GM12878 (cell line): ENCODE results near the gene GASK1B. TPM values are rescaled to one million over a fixed set of nuclear protein-coding genes. Genes with fewer than 3 reads are reported as not detected.

ENCODE experiments used
- ATAC-seq: fragments of 200-7000 bp; cut with Tn5 transposase; 3 replicates; pipeline ENCODE4 v1.9.1; 2020; ENCODE audit warnings: mild to moderate bottlenecking, moderate library complexity
- BruUV-seq: library from RNA; stranded (reverse); fragments of 400-500 nt; replicated peaks from 2 replicates; lab custom pipeline; 2021; lab: Mats Ljungman, UMichigan
- CTCF ChIA-PET: fragments of 300-600 bp; sonication (Branson Sonifier 250); formaldehyde crosslinking; extraction: SDS; loops from one replicate; lab custom pipeline; 2021; ENCODE audit warnings: inconsistent platforms; lab: Yijun Ruan, JAX
- POLR2A ChIA-PET: fragments of 350-600 bp; formaldehyde crosslinking; extraction: SDS; loops from one replicate; lab custom pipeline; 2021; ENCODE audit warnings: inconsistent platforms; lab: Charles Lee
- RAD21 ChIA-PET: fragments of 300-600 bp; sonication (Branson Sonifier 250); formaldehyde crosslinking; loops from one replicate; lab custom pipeline; 2023; ENCODE audit warnings: antibody characterized with exemption; ENCODE audit not compliant: unreplicated experiment; lab: Charles Lee
- SMC1A ChIA-PET: fragments of 300-600 bp; sonication (Branson Sonifier 250); formaldehyde crosslinking; loops from one replicate; lab custom pipeline; 2023; ENCODE audit not compliant: unreplicated experiment, uncharacterized antibody; lab: Charles Lee
- DNase-seq: peaks from one replicate; pipeline ENCODE4 v3.0.0-alpha.2; 2011; ENCODE audit warnings: low read depth, low spot score
- FAIRE-seq: peaks from 3 replicates; lab custom pipeline; 2011; peaks lifted over from hg19 to GRCh38; lab: Jason Lieb, UNC
- H2AFZ ChIP-seq: 2 replicates; pipeline ENCODE4 v1.6.0; 2011; ENCODE audit warnings: low read depth, low read length, control low read depth; ENCODE audit not compliant: control insufficient read depth
- H3K27ac ChIP-seq: 2 replicates; pipeline ENCODE4 v1.5.1; 2011; ENCODE audit warnings: control low read depth; ENCODE audit not compliant: control insufficient read depth, insufficient read depth
- H3K27me3 ChIP-seq, 2 experiments: replicated peaks in 1 of 2; 2 replicates each; pipeline versions ENCODE4 v1.6.0 to v1.6.1; 2011; ENCODE audit warnings: low read length in 1 of 2; ENCODE audit not compliant: control insufficient read depth in 2 of 2, insufficient read depth in 2 of 2
- H3K36me3 ChIP-seq, 2 experiments: 2 replicates each; pipeline ENCODE4 v1.5.1; 2011; ENCODE audit warnings: low read length in 1 of 2; ENCODE audit not compliant: control insufficient read depth in 2 of 2, insufficient read depth in 2 of 2
- H3K4me1 ChIP-seq: 2 replicates; pipeline ENCODE4 v1.6.1; 2011; ENCODE audit warnings: mild to moderate bottlenecking, low read length, moderate library complexity, mixed read lengths; ENCODE audit not compliant: control insufficient read depth, insufficient read depth
- H3K4me2 ChIP-seq: 2 replicates; pipeline ENCODE4 v1.6.0; 2011; ENCODE audit warnings: control low read depth; ENCODE audit not compliant: control insufficient read depth, insufficient read depth
- H3K4me3 ChIP-seq: fragments of 200-600 bp; sonication (generic); 2 replicates; pipeline ENCODE4 v1.5.1; 2016
- H3K79me2 ChIP-seq: 2 replicates; pipeline ENCODE4 v1.6.0; 2011; ENCODE audit warnings: low read length; ENCODE audit not compliant: control insufficient read depth, insufficient read depth
- H3K9ac ChIP-seq: 2 replicates; pipeline ENCODE4 v1.8.0; 2011; ENCODE audit warnings: low read length, control low read depth, mixed read lengths; ENCODE audit not compliant: control insufficient read depth, insufficient read depth
- H3K9me3 ChIP-seq: replicated peaks from 3 replicates; pipeline ENCODE4 v1.5.1; 2011; ENCODE audit warnings: mild to moderate bottlenecking, low read length; ENCODE audit not compliant: control insufficient read depth, insufficient read depth
- H4K20me1 ChIP-seq: 2 replicates; pipeline ENCODE4 v1.6.0; 2011; ENCODE audit not compliant: control insufficient read depth, insufficient read depth
- KDM1A ChIP-seq: fragments of 200-600 bp; sonication (generic); IDR thresholded peaks from 2 replicates; pipeline ENCODE4 v1.6.1; 2016; ENCODE audit warnings: borderline replicate concordance
- KLF5 ChIP-seq: fragments of 450-650 bp; IDR thresholded peaks from 2 replicates; pipeline ENCODE4 v1.6.1; 2014; ENCODE audit warnings: mild to moderate bottlenecking; ENCODE audit not compliant: partially characterized antibody
- NBN ChIP-seq: fragments of 450-650 bp; IDR thresholded peaks from 2 replicates; pipeline ENCODE4 v1.6.1; 2016
- ZZZ3 ChIP-seq: IDR thresholded peaks from 2 replicates; pipeline ENCODE4 v1.6.1; 2011; ENCODE audit warnings: low read depth; ENCODE audit not compliant: control insufficient read depth, insufficient read length
- WGBS: methylation state at CpG from one replicate; pipeline ENCODE4 v1.1.6; 2016; ENCODE audit warnings: low lambda C conversion rate; ENCODE audit not compliant: insufficient replicate concordance, insufficient coverage; ENCODE audit errors: missing lambda C conversion rate; 5-methylcytosine and 5-hydroxymethylcytosine counted together
- in situ Hi-C: fragments of 300-500 bp; cut with MboI; formaldehyde crosslinking; loops from 9 replicates; pipeline ENCODE4 v1.14.3; 2018; ENCODE audit warnings: mixed read lengths
- intact Hi-C: fragments of 100-400 bp; cut with micrococcal nuclease; formaldehyde crosslinking; loops from one replicate; pipeline ENCODE4 v1.14.2; 2022; ENCODE audit not compliant: unreplicated experiment
- polyA plus RNA-seq, 11 experiments: library from polyadenylated mRNA; depleted of rRNA in 4 of 11; unstranded in 6 of 11; stranded (reverse) in 5 of 11; fragments of >200 nt; fragmentation: Nextera tagmentation in 4 of 11; fragmentation: Illumina TruSeq in 1 of 11; extraction: Ambion mirVana in 4 of 11; extraction: Trizol in 1 of 11; gene quantifications; 1 replicate in 1 of 11; 2 replicates in 10 of 11; pipeline versions ENCODE4 v1.2.1 to v1.2.3, GENCODE V29; 2011 to 2016; ENCODE audit warnings: inconsistent platforms in 2 of 11, missing spikeins in 2 of 11, low read depth in 1 of 11
- total RNA-seq, 4 experiments: library from RNA; depleted of rRNA in 3 of 4; stranded (reverse); fragments of >200 nt in 3 of 4; fragmentation: Illumina TruSeq in 1 of 4; extraction: Trizol in 1 of 4; gene quantifications; 2 replicates each; pipeline versions ENCODE4 v1.2.1 to v1.2.3, GENCODE V29; 2013 to 2021

The GASK1B gene
- total and polyA plus RNA-seq, 10 of the 15 experiments (the other 5 are each of a cell fraction or from before 2014, with no cell fraction given), result under 0.01 to 0.21 (median 0.07) TPM; not detected in 1

- no peak for DNase-seq
- Histone ChIP-seq H3K27me3 (no peaks in the 10 kb centered on the region), H3K4me3 (no peak overlapping the region), H3K4me2 (no peak overlapping the region), H3K27ac (no peak overlapping the region), H3K9me3 (no peaks in the 10 kb centered on the region), H2AFZ (no peak overlapping the region), H3K79me2 (no peaks in the 10 kb centered on the region), H3K36me3 (no peaks in the 10 kb centered on the region), H4K20me1 (no peaks in the 10 kb centered on the region), H3K9ac (no peak overlapping the region), H3K4me1 (no peaks in the 10 kb centered on the region)
- intact Hi-C loops (no loop called here), in situ Hi-C loops (no loop called here)
- FAIRE-seq, result no peak
- RAD21 ChIA-PET, result no interaction called here
- SMC1A ChIA-PET, result no interaction called here
- POLR2A ChIA-PET, result no interaction called here
- CTCF ChIA-PET, result no interaction called here
- no peak for TF ChIP-seq KLF5
- TF ChIP-seq KDM1A, result no peak
- WGBS, result 4% methylated on average over 4 of the region's 4 CpGs
- no TSS peak for BruUV-seq
- no peak for ATAC-seq
Observed at GRCh38 chr4:158159718-158160094, 13.1 kb downstream of the GASK1B start.

GRCh38 chr4:158159054-158159717 lies 13.6 kb downstream of the GASK1B start:
- H3K27me3 ChIP-seq, result no peaks in the 10 kb centered on the region
- H2AFZ ChIP-seq, result no peak overlapping the region
- no peaks in the 10 kb centered on the region for H3K4me1 ChIP-seq
- ChIA-PET RAD21 (no interaction called here), SMC1A (no interaction called here), CTCF (no interaction called here), POLR2A (no interaction called here)
- H3K36me3 ChIP-seq, result no peaks in the 10 kb centered on the region
- FAIRE-seq (no peak), ATAC-seq (no peak), DNase-seq (no peak)
- no peak overlapping the region for H3K9ac ChIP-seq
- intact Hi-C loops, result no loop called here
- no peaks in the 10 kb centered on the region for H3K9me3 ChIP-seq
- H4K20me1 ChIP-seq, result no peaks in the 10 kb centered on the region
- WGBS, result 12% methylated on average over 3 of the region's 3 CpGs
- no peak overlapping the region for H3K27ac ChIP-seq
- H3K4me2 ChIP-seq, result no peak overlapping the region
- no peaks in the 10 kb centered on the region for H3K79me2 ChIP-seq
- no peak overlapping the region for H3K4me3 ChIP-seq
- no TSS peak for BruUV-seq
- TF ChIP-seq ZZZ3, result no peak
- TF ChIP-seq NBN, result no peak
- in situ Hi-C loops, result no loop called here
